GM15510 (cell line): ENCODE measurements around the gene TEX35.

ENCODE experiments used
- POLR2A ChIP-seq: IDR thresholded peaks from 3 replicates; pipeline ENCODE4 v1.6.1; 2011; ENCODE audit warnings: borderline replicate concordance; ENCODE audit not compliant: insufficient read length; ENCODE audit errors: extremely low read depth

Gene TEX35

DNA sequence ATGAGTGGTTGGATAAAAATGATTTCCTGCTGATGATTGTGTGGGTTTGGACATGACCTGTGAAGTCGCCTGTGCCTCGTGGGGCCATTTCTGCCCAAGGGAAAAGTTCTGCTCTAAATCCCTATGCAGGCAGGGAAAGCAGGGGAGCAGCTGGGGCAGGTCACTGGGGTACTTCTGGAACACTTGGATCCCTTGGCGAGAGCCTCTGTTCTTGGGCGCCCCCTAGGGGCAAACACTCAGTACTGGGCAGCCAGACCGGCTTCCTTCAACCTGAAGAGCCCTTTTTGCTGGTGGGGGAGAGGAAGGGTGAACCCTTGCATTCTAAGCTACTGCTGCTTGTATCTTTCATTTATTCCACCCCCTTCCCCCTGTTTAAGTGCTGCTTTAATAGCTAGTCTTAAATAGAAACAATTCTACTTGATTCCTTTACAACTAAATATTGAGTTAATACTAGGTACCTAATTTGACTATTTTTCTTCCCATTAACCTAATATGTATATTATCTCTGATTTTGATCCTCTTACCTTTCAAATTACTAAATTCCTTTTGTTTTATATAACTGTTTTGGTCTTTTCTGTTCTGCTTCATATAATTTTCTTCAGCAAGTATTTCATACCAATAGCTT, 11.1 kb upstream of the TEX35 start:
- TF ChIP-seq POLR2A = no peak

DNA sequence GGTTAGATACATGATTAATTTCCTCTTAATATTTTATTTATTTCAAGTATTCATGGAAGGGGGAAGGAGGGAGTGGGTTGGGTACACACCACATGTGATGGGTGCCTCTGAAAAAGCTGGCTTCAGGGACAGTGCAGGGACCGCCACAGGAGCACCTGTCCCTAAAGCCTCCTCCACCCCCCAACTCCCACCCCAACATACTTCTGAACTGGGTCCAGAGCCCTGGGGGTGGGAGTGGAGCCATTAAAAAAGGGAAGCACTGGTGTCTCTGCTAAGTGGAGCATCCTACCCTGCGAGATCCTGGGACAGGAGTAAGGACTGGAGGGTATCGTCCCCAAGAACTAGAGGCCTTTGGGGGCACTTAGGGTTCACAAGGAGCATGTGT, 10.6 kb upstream of the TEX35 start:
- no peak for TF ChIP-seq POLR2A

DNA sequence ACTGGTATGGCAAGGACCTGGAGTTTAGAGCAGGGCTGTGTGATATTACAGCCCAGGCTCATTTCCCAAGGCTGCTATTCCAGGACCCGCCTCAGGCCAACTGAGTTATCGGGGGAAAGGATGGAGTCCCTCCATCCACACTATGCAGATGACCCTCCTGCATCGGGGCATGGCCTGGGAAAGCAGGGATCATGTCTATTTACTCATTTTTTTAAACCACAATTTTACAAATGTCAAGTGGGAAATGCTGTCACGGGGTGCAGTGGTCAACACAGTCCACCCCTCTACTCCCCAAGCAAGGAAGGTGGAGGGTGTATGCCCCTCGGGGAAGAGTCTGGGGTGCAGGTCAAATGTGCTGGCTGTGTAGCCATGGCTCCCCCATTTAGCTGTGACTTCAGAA, 10.1 kb upstream of the TEX35 start:
- no peak for TF ChIP-seq POLR2A

DNA sequence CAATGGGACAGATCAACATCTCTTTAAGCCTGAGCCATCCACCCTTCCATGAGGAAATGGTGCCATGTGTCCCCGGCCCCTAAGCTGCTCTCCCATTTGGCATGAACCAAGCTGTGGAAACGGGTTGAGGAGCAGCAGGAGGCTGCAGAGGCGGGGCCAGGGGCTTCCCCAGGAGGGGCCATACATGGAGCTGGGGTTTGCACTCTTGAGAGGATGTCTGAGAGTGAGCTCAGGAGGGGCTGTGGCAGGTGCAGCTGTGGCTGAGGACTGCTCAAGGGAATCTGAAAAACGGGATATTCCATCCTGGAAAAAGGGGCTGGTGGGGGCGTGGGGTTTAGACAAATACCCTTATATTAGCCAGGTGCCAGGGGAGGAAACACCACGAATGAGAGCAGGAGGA, 9.1 kb upstream of the TEX35 start:
- no peak for TF ChIP-seq POLR2A

DNA sequence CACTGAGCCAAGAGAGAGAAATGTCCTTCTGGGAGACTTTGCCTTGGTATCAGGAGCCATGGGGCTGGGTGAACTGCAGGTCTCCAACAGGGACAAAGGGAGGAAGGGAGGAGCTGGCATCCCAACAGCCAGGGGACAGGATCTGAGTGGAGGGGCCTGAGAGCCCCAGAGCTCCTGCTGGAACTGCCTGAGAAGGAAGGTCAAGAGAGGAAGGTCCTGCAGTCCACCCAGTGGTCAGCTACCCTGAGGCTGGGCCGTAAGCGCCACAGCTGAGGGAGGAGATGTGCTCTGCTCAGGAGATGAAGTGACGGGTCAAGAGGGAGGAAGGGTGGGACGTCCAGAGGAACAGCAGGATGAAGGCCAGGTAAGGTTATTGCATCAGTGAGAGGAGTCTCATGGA, 8.6 kb upstream of the TEX35 start:
- TF ChIP-seq POLR2A = no peak

DNA sequence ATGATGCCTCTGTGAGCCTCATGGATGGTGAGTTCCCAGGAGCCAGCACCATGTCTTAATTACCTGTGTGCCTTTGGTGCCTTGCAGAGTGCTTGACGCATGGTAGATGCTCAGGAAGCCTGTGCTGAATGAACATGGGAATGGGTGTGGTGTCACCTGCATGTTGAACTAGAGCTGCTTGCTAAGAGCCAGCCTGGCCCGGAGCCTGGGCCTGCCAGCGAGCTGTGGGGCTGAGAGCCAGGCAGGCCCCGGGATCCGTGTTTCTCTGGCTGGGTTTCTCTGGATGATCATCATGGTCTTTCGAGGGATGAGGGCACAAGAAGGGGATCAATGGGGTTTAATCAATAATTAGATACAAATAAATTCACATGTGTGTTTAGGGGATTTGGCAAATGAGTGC, 6.7 kb upstream of the TEX35 start:
- no peak for TF ChIP-seq POLR2A

DNA sequence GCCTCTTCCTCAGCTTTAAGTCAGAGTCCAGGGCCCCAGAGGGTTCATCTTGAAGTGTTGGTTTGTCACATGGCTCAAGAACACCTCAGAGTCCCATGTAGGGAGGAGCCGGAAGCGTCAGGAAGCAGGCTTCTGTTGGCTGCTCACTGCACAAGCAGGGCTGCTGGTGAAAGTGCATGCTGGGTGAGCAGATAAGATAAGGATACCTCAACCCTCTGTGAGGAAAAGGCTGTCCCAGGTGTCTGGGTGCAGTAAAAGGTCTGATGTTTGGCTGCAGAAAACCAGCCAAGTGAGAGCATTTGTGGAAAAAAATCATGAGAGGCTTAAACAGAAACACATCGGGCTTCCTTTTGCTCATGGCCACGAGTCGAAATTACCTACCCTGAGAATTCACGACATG, 6.2 kb upstream of the TEX35 start:
- TF ChIP-seq POLR2A = no peak

DNA sequence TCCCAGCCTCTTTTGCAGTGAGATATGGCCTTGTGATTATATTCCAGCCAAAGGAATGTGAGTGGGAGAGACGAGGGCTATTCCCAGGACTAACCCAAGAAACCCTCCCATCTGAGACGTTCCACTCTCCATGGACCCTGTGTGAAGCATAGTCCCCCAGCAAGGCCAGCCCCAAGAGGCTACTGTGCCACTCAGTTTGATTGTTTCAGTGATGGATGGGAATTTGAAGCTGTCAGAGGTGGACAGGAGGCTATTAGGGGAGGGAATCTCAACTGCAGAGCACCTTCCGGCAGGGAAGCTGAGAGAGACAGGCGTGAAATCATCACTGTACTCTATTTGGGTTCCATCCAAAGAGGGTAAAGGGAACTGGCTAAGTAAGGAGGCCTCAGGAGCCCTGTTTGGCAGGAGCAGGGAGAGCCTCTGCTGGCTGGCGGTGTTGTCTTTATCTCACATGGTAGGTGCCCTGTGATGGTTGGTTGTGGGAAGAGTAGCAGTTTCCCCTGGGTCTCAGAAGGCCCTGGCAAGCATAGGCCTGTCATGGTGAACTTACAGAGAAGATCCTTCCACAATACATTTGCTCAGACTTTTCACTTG, 3.4 kb upstream of the TEX35 start:
- no peak for TF ChIP-seq POLR2A

DNA sequence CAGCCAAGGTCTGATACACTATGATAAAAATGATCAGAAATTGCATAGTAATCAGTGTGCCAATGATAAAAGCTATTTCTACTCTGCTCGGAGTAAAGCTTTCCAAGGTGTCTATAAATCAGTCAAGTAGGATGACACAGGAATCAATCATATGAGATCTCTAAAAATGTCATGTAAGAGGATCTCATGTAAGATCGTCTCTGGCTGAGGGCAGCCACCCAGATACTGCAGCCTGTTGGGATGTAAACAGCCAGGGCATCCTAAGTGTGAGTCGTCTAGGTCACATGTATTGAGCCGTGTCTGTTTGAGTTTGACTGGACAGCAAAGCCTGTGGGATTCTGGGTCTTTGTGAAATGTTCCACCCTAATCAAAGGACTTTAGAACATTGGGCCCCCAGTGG, 2.8 kb upstream of the TEX35 start:
- TF ChIP-seq POLR2A = no peak

DNA sequence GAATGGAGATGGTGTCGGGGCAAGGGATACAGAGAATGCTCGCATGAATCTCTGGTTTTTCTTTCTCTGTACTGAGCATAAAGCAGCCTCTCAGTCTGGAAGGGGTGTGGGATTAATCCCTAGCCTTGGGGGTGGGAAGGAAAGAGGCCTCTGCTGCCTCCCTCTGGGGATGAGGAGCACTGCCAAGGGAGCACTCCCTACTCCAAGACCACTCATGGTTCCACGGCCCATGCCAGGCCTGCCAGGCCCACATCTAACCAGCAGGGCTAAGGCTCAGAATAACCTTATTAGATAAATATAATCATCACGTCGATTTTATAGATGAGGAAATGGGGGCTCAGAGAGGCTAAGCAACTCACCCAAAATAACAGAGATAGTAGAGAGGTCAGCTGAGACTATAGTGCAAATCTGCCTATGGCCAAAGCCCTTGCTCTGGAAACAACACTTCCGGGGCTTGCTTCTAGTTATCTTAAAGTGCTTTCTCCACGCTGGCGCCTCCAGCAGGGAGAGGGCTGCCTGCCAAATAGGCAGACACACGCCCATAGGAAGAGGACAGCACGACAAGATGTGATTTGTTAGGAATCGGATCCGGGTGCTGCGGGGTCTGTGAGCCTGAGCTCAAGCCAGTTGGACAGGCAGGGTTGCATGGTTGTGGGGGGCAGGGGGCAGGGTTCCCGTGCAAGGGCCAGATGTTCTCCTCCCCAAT, 522 bp downstream of the TEX35 start:
- TF ChIP-seq POLR2A = no peak

DNA sequence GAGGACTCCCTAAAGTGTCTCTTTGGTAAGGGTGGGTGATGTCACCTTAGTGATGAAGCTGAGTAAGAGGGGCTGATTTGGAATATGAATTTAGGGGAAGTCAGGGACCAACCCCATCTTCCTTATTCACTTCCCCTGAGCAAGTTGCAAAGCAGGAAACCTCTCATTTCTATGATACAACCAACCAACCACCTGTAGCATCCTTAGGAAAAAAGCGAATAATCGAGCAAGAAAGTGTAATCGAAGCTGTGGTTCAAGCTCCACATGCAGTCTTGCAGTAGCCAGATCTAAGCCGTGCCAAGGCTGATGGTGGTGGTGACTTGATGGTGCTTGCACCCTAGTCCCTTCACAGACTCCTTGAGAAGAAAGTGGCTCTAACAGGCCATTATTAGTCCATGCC, 3.2 kb downstream of the TEX35 start:
- no peak for TF ChIP-seq POLR2A

DNA sequence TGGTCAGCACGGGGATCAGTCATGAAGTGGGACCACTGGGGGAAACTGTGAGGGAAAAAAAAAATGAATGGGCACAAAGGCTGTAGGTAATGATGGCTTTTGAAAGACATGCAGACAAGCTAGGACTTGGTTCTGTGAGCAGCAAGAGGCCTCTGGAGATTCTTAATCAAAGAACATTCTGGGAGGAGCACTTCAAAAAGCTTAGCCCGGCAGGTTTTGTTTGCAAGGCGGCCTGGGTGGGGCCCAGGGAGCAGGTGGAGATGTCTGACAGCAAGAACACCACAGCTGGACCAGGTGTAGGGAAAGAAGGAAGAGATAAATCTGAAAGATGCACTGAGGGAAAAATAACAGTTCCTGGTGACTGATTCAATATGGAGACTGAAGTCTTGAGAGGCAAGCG, 6.0 kb downstream of the TEX35 start:
- TF ChIP-seq POLR2A = no peak

DNA sequence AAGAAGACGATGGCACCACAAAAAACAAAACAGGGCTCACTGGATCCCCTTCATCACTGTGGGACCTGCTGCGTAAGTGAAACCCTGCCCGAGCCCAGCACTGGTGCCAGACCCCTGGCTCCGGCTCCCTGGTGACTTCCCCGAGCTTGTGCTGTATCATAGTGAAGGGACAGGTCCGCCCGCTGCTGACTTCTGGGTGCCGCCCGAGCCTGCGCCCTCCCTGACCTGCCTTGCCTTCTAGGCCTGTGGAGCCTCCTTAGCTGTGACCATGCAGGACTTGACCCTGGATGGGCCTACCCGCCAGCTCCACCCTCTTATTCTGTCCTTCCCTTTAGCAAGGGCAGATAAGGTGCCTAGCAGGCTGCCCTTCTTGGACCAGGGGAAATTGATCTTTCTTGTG, 7.9 kb downstream of the TEX35 start:
- TF ChIP-seq POLR2A = no peak

DNA sequence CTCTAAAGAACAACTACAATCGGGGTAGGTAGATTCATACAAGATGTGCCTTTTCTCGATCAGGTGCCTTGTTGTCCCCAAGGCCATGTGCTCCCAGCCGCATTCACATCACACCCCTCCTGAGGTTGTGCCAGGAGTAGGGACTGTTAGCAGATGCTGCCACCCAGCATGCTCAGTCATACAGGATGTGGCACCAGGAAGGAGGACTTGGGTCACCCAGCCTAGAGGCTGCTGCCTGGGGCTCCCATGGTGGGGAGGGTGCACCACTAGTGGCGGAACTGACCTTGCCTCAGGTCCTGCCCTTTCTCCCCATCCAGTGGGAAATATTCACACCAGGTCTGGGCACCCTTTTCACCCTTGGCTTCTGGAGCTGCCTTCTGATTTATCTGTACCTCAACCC, 8.3 kb downstream of the TEX35 start:
- TF ChIP-seq POLR2A = no peak

DNA sequence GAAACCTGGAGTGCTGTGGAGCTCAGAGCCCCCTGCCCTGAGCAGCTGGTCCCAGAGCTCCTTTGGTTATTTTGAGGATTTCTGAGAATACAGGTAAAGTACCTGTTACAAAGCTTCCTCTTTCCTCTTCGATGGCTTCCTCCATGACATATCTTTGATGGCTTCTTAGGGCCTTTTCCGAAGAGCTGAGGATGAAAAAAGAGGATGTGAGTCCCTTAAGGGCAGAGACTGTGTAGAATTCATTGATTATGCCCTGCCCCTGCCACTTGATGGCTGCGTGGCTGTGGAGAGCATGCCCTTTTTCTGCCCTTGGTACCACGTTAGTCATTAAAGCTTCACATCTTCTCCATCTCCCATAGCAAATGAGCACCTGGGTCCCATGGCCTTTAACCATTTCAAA, 14.2 kb downstream of the TEX35 start:
- no peak for TF ChIP-seq POLR2A
